OCI-LY1 (cell line): ENCODE data around the gene NLRP8.
"Not testable (repeated sequence)": the region's sequence is repeated elsewhere in the genome, so short reads cannot be mapped to it uniquely, and the experiment has no call there.

Experiments used
- H2AFZ ChIP-seq: fragments of 200-600 bp; sonication (generic), shearing (Covaris generic); 2 replicates; pipeline ENCODE4 v1.6.0; 2014; ENCODE audit warnings: antibody characterized with exemption, mild to moderate bottlenecking, low read length
- H3F3A ChIP-seq: fragments of 200-600 bp; sonication (generic), shearing (Covaris generic); 2 replicates; pipeline ENCODE4 v1.6.0; 2014; ENCODE audit warnings: mild to moderate bottlenecking, antibody characterized with exemption, low read length, moderate library complexity; ENCODE audit not compliant: insufficient read depth
- H3K27ac ChIP-seq: fragments of 200-600 bp; sonication (generic); 2 replicates; pipeline ENCODE4 v1.5.1; 2014; ENCODE audit warnings: low read length, mixed run types, mild to moderate bottlenecking, low read depth; ENCODE audit not compliant: poor library complexity, severe bottlenecking
- H3K27me3 ChIP-seq: fragments of 200-600 bp; sonication (generic); 2 replicates; pipeline ENCODE4 v1.6.0; 2014; ENCODE audit warnings: antibody characterized with exemption, mild to moderate bottlenecking, low read length, moderate library complexity; ENCODE audit not compliant: insufficient read depth
- H3K36me3 ChIP-seq: fragments of 200-600 bp; sonication (generic); 2 replicates; pipeline ENCODE4 v1.6.1; 2014; ENCODE audit warnings: mild to moderate bottlenecking, antibody characterized with exemption, low read length, moderate library complexity, mixed read lengths; ENCODE audit not compliant: insufficient read depth
- H3K4me1 ChIP-seq: fragments of 200-600 bp; sonication (generic); 2 replicates; pipeline ENCODE4 v1.5.1; 2014; ENCODE audit warnings: mild to moderate bottlenecking, low read length, moderate library complexity; ENCODE audit not compliant: insufficient read depth, severe bottlenecking
- H3K4me2 ChIP-seq: fragments of 200-600 bp; sonication (generic), shearing (Covaris generic); 2 replicates; pipeline ENCODE4 v1.6.1; 2014; ENCODE audit warnings: low read length
- H3K4me3 ChIP-seq: fragments of 200-600 bp; sonication (generic); 2 replicates; pipeline ENCODE4 v1.5.1; 2014; ENCODE audit warnings: low read length, low read depth, mild to moderate bottlenecking, mixed read lengths; ENCODE audit not compliant: poor library complexity, severe bottlenecking
- H3K79me2 ChIP-seq: fragments of 200-600 bp; shearing (Covaris generic); 2 replicates; pipeline ENCODE4 v1.6.1; 2016; ENCODE audit warnings: mixed run types, low read length, mixed read lengths; ENCODE audit not compliant: insufficient read depth
- H3K9ac ChIP-seq: fragments of 200-600 bp; sonication (generic), shearing (Covaris generic); 2 replicates; pipeline ENCODE4 v1.6.1; 2014; ENCODE audit warnings: mild to moderate bottlenecking, low read length, mixed read lengths
- H3K9me2 ChIP-seq: fragments of 200-600 bp; sonication (generic), shearing (Covaris generic); 2 replicates; pipeline ENCODE4 v1.6.1; 2014; ENCODE audit warnings: low read depth, mild to moderate bottlenecking, low read length, mixed read lengths
- H3K9me3 ChIP-seq: fragments of 200-600 bp; shearing (Covaris generic); 2 replicates; pipeline ENCODE4 v1.6.1; 2014; ENCODE audit warnings: low read length, mixed read lengths
- H4K20me1 ChIP-seq: fragments of 200-600 bp; sonication (generic), shearing (Covaris generic); 2 replicates; pipeline ENCODE4 v1.6.0; 2016; ENCODE audit warnings: mild to moderate bottlenecking, low read length; ENCODE audit not compliant: insufficient read depth
- CTCF ChIP-seq: fragments of 200-600 bp; sonication (generic), shearing (Covaris generic); IDR thresholded peaks from 2 replicates; pipeline ENCODE4 v1.5.1; 2017; ENCODE audit warnings: mild to moderate bottlenecking, antibody characterized with exemption, low read length, moderate library complexity, mixed read lengths
- EZH2 ChIP-seq: fragments of 200-600 bp; sonication (generic), shearing (Covaris generic); IDR thresholded peaks from 2 replicates; pipeline ENCODE4 v1.8.0; 2017; ENCODE audit warnings: borderline replicate concordance, mixed run types, mild to moderate bottlenecking, antibody characterized with exemption, low read length, moderate library complexity, mixed read lengths

NLRP8 gene

GRCh38 chr19:56015756-56016155 lies 68.1 kb downstream of the NLRP8 start:
- Histone ChIP-seq H4K20me1 (no peaks in the 10 kb centered on the region), H3K79me2 (no peaks in the 10 kb centered on the region), H3K9ac (no peak overlapping the region), H3K9me3 (no peaks in the 10 kb centered on the region), H3K27ac (no peak overlapping the region), H3K4me2 (no peak overlapping the region), H3K27me3 (no peaks in the 10 kb centered on the region), H3K9me2 (no peaks in the 10 kb centered on the region), H3K4me1 (no peaks in the 10 kb centered on the region), H3K4me3 (no peak overlapping the region), H3F3A (no peaks in the 10 kb centered on the region), H3K36me3 (no peaks in the 10 kb centered on the region), H2AFZ (no peak overlapping the region)
- no peak for TF ChIP-seq CTCF

GRCh38 chr19:56019325-56019724 lies 71.7 kb downstream of the NLRP8 start:
- H3K27me3 ChIP-seq, H3K36me3 ChIP-seq, H3K9ac ChIP-seq, H4K20me1 ChIP-seq, H2AFZ ChIP-seq, H3K79me2 ChIP-seq, H3K9me2 ChIP-seq, H3K4me2 ChIP-seq, H3K27ac ChIP-seq, H3K4me3 ChIP-seq, H3F3A ChIP-seq, H3K9me3 ChIP-seq, H3K4me1 ChIP-seq: not testable (repeated sequence)

- not testable (repeated sequence) for H3K4me2 ChIP-seq, H3K27ac ChIP-seq, H3F3A ChIP-seq, H3K36me3 ChIP-seq, H3K4me3 ChIP-seq, H4K20me1 ChIP-seq, H3K9me3 ChIP-seq, H2AFZ ChIP-seq, H3K9me2 ChIP-seq, H3K4me1 ChIP-seq, H3K27me3 ChIP-seq, H3K79me2 ChIP-seq, H3K9ac ChIP-seq
These were observed 72.8 kb downstream of the NLRP8 start for GRCh38 chr19:56020355-56020975.

- Histone ChIP-seq H3K4me1 (no peaks in the 10 kb centered on the region), H3K9me2 (no peaks in the 10 kb centered on the region), H3K4me2 (no peak overlapping the region), H4K20me1 (no peaks in the 10 kb centered on the region), H3K36me3 (no peaks in the 10 kb centered on the region), H3K9me3 (no peaks in the 10 kb centered on the region), H3F3A (no peaks in the 10 kb centered on the region), H3K27ac (no peak overlapping the region), H3K27me3 (no peaks in the 10 kb centered on the region), H3K79me2 (no peaks in the 10 kb centered on the region), H3K9ac (no peak overlapping the region), H3K4me3 (no peak overlapping the region), H2AFZ (no peak overlapping the region)
- TF ChIP-seq CTCF (no peak), EZH2 (no peak)
These were observed 79.1 kb downstream of the NLRP8 start for GRCh38 chr19:56026769-56027168.
